PC-3 (cell line): ENCODE results near the gene RETSAT. TPM values are rescaled to one million over a fixed set of nuclear protein-coding genes. Genes with fewer than 3 reads are reported as not detected.
"Not testable (repeated sequence)": the region's sequence is repeated elsewhere in the genome, so short reads cannot be mapped to it uniquely, and the experiment has no call there.

Source experiments
- ATAC-seq: fragments of 200-7000 bp; cut with Tn5 transposase; 2 replicates; pipeline ENCODE4 v1.9.1; 2020; ENCODE audit warnings: mild to moderate bottlenecking, moderate library complexity
- BruUV-seq: library from RNA; stranded (reverse); fragments of 400-500 nt; replicated peaks from 2 replicates; lab custom pipeline; 2021; lab: Mats Ljungman, UMichigan
- CTCF ChIA-PET: fragments of 300-600 bp; sonication (Branson Sonifier 250); formaldehyde crosslinking; loops from one replicate; lab custom pipeline; 2022; ENCODE audit warnings: antibody characterized with exemption; lab: Charles Lee
- POLR2A ChIA-PET: fragments of 300-600 bp; sonication (Branson Sonifier 250); formaldehyde crosslinking; loops from one replicate; lab custom pipeline; 2022; ENCODE audit warnings: antibody characterized with exemption; ENCODE audit not compliant: unreplicated experiment; lab: Charles Lee
- DNase-seq: peaks from one replicate; pipeline ENCODE4 v3.0.0-alpha.2; 2015
- H2AFZ ChIP-seq: fragments of 300-600 bp; sonication (generic); 2 replicates; pipeline ENCODE4 v1.6.0; 2016; ENCODE audit warnings: antibody characterized with exemption, low read length
- H3F3A ChIP-seq: fragments of 300-600 bp; sonication (generic); one replicate; pipeline ENCODE4 v1.6.0; 2017; ENCODE audit warnings: antibody characterized with exemption, low read length, control low read depth, mild to moderate bottlenecking; ENCODE audit not compliant: unreplicated experiment
- H3K27ac ChIP-seq: fragments of 300-600 bp; sonication (generic); 2 replicates; pipeline ENCODE4 v1.5.1; 2016; ENCODE audit warnings: mild to moderate bottlenecking, low read length
- H3K27me3 ChIP-seq: fragments of 300-600 bp; sonication (generic); 2 replicates; pipeline ENCODE4 v1.6.1; 2016; ENCODE audit warnings: low read length, mixed read lengths
- H3K36me3 ChIP-seq: fragments of 300-600 bp; sonication (generic); 2 replicates; pipeline ENCODE4 v1.6.1; 2016; ENCODE audit warnings: low read depth, mixed run types, low read length, mixed read lengths
- H3K4me1 ChIP-seq: fragments of 300-600 bp; sonication (generic); 2 replicates; pipeline ENCODE4 v1.5.1; 2016; ENCODE audit warnings: low read length; ENCODE audit not compliant: insufficient read depth
- H3K4me2 ChIP-seq: fragments of 300-600 bp; sonication (generic); 2 replicates; pipeline ENCODE4 v1.6.0; 2016; ENCODE audit warnings: low read length
- H3K4me3 ChIP-seq: fragments of 300-600 bp; sonication (generic); 2 replicates; pipeline ENCODE4 v1.5.1; 2016; ENCODE audit warnings: mild to moderate bottlenecking, low read length, mixed read lengths
- H3K79me2 ChIP-seq: fragments of 300-600 bp; sonication (generic); 2 replicates; pipeline ENCODE4 v1.6.1; 2017; ENCODE audit warnings: low read length, mixed read lengths
- H3K9ac ChIP-seq: fragments of 300-600 bp; sonication (generic); 2 replicates; pipeline ENCODE4 v1.6.0; 2016; ENCODE audit warnings: mild to moderate bottlenecking, low read length
- H3K9me2 ChIP-seq: fragments of 300-600 bp; sonication (generic); replicated peaks from 2 replicates; pipeline ENCODE4 v1.6.1; 2016; ENCODE audit warnings: mixed run types, low read length, mixed read lengths
- H3K9me3 ChIP-seq: fragments of 300-600 bp; sonication (generic); 2 replicates; pipeline ENCODE4 v1.6.1; 2016; ENCODE audit warnings: low read length, mixed read lengths
- H4K20me1 ChIP-seq: fragments of 300-600 bp; sonication (generic); 2 replicates; pipeline ENCODE4 v1.6.1; 2016; ENCODE audit warnings: low read length, mixed read lengths
- CTCF ChIP-seq: fragments of 300-600 bp; sonication (generic); conservative IDR thresholded peaks from 2 replicates; pipeline ENCODE4 v1.5.1; 2017; ENCODE audit warnings: antibody characterized with exemption, low read depth, mild to moderate bottlenecking, low read length
- EZH2 ChIP-seq: fragments of 300-600 bp; sonication (generic); IDR thresholded peaks from one replicate; pipeline ENCODE4 v1.6.1; 2017; ENCODE audit warnings: antibody characterized with exemption, mild to moderate bottlenecking, low read length; ENCODE audit not compliant: unreplicated experiment
- EZH2phosphoT487 ChIP-seq: fragments of 300-600 bp; sonication (generic); IDR thresholded peaks from 2 replicates; pipeline ENCODE4 v1.6.1; 2018; ENCODE audit warnings: mild to moderate bottlenecking, antibody characterized with exemption, low read length, borderline replicate concordance
- intact Hi-C: fragments of 100-400 bp; cut with micrococcal nuclease; formaldehyde crosslinking; loops from 2 replicates; pipeline ENCODE4 v1.9.0; 2023
- total RNA-seq: library from RNA; depleted of rRNA; stranded (reverse); fragments of >200 nt; gene quantifications from 2 replicates; pipeline ENCODE4 v1.2.3, GENCODE V29; 2014

RETSAT gene
- total RNA-seq, 1 experiment from 2014 or later, result 39.1 TPM

DNA sequence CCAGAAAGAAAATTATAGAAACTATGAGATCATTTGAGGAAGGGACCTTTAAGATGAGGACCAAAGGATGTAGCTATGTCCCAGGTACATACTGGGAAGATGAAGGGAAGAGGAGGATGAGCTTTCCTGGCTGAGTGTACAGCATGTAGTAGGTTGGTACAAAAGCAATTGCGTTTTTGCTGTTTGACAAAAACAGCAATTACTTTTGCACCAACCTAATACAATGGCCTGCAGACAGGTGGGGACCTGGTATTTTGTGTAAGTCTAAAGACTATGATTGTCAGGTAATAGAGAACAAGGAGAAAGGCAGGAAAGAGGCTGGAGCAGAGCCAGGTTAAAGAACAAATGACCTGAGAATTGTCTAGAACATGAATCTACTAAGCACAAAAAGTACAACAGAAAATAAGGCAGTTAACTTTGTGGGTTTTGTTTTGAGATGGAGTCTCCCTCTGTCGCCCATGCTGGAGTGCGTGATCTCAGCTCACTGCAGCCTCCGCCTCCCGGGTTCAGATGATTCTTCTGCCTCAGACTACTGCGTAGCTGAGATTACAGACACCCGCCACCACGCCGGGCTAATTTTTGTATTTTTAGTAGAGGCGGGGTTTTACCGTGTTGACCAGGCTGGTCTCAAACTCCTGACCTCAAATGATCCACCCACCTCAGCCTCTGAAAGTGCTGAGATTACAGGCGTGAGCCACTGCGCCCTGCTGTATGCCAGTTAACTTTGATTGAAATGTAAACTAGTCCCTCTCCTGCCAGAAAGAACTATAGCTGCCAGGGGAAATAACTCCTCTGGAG is 23.3 kb downstream of the RETSAT start:
- peaks cover 9% of the 10 kb centered on the region for H3K4me1 ChIP-seq
- H3K9me3 ChIP-seq, result no peaks in the 10 kb centered on the region
- H3K9me2 ChIP-seq, result no peaks in the 10 kb centered on the region
- H3K9ac ChIP-seq, result no peak overlapping the region
- no peaks in the 10 kb centered on the region for H3K27me3 ChIP-seq
- H3K27ac ChIP-seq, result no peak overlapping the region
- no peak for TF ChIP-seq EZH2
- no peak overlapping the region for H3K4me2 ChIP-seq
- H3K79me2 ChIP-seq, result peaks cover 24% of the 10 kb centered on the region
- DNase-seq, result no peak
- ChIA-PET CTCF (no interaction called here), POLR2A (no interaction called here)
- H3K4me3 ChIP-seq, result no peak overlapping the region
- no peaks in the 10 kb centered on the region for H3K36me3 ChIP-seq
- H4K20me1 ChIP-seq, result peaks cover 12% of the 10 kb centered on the region
- ATAC-seq, result no peak
- no peaks in the 10 kb centered on the region for H3F3A ChIP-seq
- H2AFZ ChIP-seq, result no peak overlapping the region
- no TSS peak for BruUV-seq
- intact Hi-C loops, result no loop called here

DNA sequence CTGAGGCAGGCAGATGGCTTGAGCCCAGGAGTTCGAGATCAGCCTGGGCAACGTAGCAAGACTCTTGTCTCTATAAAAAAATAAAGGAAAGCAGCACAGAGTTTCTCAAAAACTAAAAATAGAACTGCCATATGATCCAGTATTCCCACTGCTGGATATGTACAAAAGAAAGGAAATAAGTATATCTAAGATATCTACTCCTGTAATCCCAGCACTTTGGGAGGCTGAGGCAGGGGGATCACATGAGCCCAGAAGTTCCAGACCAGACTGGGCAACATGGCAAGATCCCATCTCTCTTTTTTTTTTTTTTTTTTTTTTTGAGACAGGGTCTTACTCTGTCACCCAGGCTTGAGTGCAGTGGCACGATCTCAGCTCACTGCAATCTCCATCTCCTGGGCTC is 24.6 kb downstream of the RETSAT start:
- DNase-seq, CTCF ChIA-PET, ATAC-seq, POLR2A ChIA-PET, H2AFZ ChIP-seq, H3F3A ChIP-seq, H3K9me3 ChIP-seq, H3K9me2 ChIP-seq, BruUV-seq, H3K9ac ChIP-seq, H3K4me3 ChIP-seq, H3K27me3 ChIP-seq, H3K36me3 ChIP-seq, H3K4me2 ChIP-seq, H3K27ac ChIP-seq: not testable (repeated sequence)
- Histone ChIP-seq H3K4me1 (peaks cover 21% of the 10 kb centered on the region), H3K79me2 (peaks cover 37% of the 10 kb centered on the region), H4K20me1 (peaks cover 25% of the 10 kb centered on the region)
- intact Hi-C loops, result loop anchor here (5.0 kb wide), 1 partner anchor 273 kb away; the partner anchor contains the start of gene TMEM150A

GRCh38 chr2:85329181-85329651 is 25.1 kb downstream of the RETSAT start:
- H3K79me2 ChIP-seq, result peaks cover 42% of the 10 kb centered on the region
- ATAC-seq (no peak), DNase-seq (no peak)
- H3K27ac ChIP-seq, result no peak overlapping the region
- H3K4me2 ChIP-seq, result peak overlapping the region; percentile 96
- no peak overlapping the region for H3K4me3 ChIP-seq
- BruUV-seq, result no TSS peak
- ChIA-PET CTCF (no interaction called here), POLR2A (no interaction called here)
- intact Hi-C loops, result loop anchor here (5.0 kb wide), 1 partner anchor 273 kb away; the partner anchor contains the start of gene TMEM150A
- TF ChIP-seq EZH2phosphoT487 (no peak), CTCF (no peak), EZH2 (no peak)
- no peaks in the 10 kb centered on the region for H3K9me2 ChIP-seq
- no peak overlapping the region for H2AFZ ChIP-seq
- peak overlapping the region; percentile 89; the same call in 1 of the 2 replicates for H3K9ac ChIP-seq
- no peaks in the 10 kb centered on the region for H3F3A ChIP-seq
- H3K27me3 ChIP-seq, result no peaks in the 10 kb centered on the region
- peaks cover 5% of the 10 kb centered on the region; the same call in 1 of the 2 replicates for H3K36me3 ChIP-seq
- H3K9me3 ChIP-seq, result no peaks in the 10 kb centered on the region
- H3K4me1 ChIP-seq, result peaks cover 24% of the 10 kb centered on the region
- H4K20me1 ChIP-seq, result peaks cover 27% of the 10 kb centered on the region
